GM15510 (cell line): Measurements from ENCODE around the gene KCNC4.

ENCODE experiments used
- POLR2A ChIP-seq: IDR thresholded peaks from 3 replicates; pipeline ENCODE4 v1.6.1; 2011; ENCODE audit warnings: borderline replicate concordance; ENCODE audit not compliant: insufficient read length; ENCODE audit errors: extremely low read depth

Gene KCNC4

DNA sequence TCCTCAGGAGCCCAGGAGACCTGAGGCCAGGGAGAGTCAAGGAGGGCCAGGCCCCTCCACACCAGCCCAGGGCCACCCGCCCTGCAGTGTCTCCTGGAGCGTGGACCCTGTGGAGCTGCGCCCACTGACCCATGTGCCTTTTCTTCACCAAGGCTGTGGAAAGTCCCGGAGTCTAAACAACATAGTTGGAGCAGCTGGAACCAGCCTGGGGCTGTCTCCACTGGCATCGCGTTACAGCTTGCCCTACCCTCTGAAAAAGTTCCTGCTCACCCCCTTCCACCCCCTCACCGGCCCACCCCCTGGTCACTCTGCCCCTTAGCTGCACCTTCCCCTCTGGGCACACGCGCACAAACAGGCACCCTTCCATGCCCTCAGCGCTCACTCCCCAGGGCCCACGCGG is 18.3 kb downstream of the KCNC4 start:
- TF ChIP-seq POLR2A, result no peak

DNA sequence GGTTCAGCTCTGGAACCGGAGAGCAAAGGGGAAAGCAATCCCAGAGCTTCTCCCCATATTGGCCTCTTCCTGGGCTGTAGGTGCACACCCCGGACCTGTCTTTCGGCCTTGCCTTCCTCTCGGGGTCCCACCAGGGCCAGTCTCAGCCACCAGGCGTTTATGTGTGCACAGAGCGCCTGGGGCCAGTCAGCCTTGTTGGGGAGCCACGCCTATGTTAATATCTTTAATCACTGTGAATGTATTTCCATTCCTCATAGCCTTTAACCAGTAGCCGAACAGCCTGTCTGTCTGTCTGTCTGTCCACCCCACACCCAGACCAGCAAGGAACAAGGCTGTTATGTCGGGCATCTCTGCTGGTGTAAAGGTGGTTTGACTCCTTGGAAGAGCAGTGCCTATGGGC is 18.8 kb downstream of the KCNC4 start:
- no peak for TF ChIP-seq POLR2A

DNA sequence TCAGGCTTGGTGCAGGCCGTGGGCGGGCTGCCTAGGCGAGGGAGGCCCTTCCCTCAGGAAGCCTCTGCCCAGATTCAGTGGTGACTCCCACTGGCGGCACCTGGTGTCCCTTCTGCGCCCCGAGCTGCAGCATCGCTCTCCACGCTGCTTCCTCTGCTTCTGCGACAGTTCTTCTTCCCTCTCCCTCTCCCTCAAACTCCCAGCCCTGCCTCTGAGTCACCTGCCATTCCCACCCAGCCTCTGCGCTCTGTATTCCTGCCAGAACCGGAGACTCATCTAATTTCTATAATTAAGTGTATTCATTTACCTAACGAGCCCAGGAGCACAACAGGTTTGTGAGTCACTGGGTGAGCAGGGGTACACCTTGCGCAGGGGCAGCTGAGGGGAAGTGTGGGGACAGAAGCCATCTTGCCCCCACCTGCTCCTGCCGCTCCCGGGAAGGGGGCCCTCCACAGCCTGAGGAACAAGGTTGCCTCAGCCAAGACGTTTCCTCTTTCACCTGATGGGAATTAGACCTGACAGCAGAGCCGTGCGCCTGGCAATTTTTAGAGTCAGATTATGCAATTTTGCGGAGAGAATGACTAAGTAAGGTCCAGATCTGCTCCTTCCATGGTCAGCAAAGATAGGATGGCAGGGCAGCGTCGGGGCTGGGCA is 19.4 kb downstream of the KCNC4 start:
- TF ChIP-seq POLR2A, result no peak

DNA sequence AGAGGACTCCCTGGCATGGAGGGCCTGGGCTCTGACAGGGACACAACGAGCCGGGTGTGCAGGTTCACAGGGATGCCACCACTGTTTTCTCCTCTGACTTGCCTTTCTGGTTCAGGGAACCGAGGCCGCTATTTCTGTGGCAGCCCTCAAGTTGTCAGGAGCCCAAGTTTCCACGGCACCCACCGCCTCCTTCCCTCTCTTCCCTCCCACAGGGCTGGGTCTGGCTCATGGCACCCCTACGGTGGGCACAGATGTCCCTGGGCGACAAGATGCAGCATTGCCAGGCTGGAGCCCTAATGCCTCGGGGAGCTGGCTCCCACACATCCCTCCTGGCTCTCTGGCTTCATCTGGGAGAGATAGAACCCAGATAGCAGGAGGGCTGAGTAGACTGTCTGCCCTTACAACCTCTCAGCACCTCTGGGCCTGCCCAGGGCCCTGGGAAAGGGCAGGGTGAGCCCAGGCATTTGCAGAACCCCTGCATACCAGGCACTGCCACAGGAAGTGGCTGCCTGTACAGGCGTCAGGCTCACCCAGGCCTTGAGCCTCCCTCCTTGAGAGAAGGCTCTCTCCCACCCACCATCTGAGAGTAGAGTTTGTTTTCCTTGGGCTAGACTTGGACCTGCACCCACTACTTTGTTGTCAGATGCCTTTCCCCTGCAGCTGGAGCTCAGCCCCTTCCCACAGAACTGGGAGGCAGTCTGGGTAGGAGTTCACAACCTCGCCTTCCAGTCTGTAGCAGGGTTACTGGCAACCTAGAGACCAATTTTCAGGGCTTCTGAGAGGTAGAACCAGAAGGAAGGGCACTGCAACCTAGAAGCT is 20.5 kb downstream of the KCNC4 start:
- no peak for TF ChIP-seq POLR2A

DNA sequence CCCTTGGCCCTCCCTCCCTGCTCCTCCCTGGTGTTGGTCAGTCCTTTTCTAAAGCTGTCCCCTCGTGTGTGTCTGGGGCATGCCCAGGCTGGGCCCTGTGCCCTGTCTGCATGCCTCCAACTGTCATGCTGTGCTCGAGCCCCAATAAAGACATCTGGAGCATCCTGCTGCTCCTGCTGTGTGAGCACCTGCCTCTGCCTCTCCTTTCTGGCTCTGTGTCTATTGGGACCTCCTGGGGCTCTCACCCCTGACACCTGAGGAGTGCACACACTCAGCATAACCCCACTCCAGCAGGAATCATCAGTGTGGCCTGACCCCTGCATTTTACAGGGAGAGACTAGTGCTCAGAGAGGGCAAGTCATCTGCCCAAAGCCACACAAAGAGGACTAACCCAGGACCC is 23.7 kb downstream of the KCNC4 start:
- TF ChIP-seq POLR2A, result no peak

DNA sequence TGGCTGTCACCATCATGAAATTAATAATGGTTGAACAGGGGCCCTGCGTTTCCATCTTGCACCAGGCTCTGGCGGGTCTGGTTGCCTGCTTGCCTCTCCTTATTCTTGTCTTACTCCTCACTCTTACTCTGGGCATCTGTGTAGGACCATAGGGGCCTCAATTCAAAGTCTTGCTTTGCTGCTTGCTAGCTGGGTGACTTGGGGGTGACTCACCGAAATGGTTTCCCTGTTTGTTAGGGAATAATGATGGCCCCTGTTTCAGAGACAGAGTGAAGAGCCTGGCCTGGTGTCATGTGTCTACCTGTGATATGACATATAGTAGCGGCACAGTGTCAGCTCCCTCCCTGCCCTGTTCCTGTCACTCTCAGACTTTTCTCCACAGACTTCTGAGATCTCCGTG is 24.6 kb downstream of the KCNC4 start:
- no peak for TF ChIP-seq POLR2A

DNA sequence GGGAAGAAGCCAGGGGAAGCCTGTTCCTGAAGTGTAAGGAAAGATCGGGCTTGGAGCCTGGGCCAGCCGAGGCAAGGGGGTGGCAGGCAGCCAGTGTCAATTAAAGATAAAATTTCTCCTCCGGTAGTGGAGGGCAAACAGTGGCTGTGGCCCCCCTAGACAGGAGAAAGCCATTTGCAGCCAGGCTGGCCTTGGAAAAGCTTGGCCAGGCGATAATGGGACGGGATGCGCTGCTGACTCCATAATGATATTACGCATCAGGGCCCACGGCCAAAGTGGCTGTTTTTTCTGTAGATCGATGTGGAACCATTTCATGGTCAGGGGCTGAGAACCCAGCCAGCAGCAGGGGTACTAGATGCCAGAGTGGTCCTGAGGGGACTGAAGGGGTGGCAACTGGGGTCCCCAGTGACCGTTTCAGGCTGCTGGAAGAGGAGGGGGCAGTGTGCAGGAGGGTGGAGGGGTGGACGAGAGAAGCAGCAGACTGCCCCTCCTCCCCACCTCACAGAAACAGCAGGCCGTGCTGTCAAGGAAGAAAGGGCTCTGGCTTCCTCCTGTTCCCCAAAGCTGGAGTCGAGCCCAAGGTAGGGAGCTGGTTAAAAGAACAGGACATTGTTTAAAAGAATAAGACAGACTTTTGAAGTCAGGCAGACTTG is 25.2 kb downstream of the KCNC4 start:
- no peak for TF ChIP-seq POLR2A

DNA sequence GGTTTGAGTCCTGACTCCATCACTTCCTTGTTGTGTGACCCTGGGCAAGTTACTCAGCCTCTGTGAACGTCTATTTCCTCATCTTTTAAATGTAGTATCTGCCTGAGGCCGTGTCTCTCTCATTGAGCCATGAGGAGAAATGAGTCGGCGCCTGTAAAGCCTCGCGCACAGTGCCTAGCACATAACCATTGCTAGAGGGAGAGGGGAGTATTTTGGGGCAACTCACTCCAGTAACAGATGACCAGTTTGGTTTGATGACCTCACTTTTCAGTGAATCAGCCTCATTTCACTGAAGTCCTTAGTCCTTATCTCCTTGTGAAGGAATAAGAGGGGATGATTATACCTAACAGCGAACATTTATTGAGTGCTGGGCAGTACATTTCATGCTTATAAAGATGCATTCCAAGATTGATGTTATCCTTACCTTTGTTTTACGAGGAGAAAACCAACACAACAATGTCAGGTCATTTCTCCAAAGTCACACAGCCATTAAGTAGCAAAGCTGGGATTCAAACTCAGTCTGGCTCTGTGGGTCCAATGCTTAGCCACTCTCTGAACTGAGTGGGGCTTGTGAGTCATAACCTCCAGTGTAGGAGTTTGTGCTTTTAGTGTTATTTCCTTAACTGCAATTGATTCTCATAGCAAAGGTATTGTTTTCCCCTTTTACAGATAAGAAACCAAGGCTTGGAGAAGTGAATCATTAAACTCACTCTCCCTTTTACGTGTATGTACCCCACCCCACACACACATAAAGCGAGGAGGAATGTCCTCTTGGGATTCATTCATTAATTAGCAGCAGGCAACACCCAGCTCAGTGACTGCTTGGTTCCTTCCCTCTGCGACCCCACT is 25.9 kb downstream of the KCNC4 start:
- no peak for TF ChIP-seq POLR2A

DNA sequence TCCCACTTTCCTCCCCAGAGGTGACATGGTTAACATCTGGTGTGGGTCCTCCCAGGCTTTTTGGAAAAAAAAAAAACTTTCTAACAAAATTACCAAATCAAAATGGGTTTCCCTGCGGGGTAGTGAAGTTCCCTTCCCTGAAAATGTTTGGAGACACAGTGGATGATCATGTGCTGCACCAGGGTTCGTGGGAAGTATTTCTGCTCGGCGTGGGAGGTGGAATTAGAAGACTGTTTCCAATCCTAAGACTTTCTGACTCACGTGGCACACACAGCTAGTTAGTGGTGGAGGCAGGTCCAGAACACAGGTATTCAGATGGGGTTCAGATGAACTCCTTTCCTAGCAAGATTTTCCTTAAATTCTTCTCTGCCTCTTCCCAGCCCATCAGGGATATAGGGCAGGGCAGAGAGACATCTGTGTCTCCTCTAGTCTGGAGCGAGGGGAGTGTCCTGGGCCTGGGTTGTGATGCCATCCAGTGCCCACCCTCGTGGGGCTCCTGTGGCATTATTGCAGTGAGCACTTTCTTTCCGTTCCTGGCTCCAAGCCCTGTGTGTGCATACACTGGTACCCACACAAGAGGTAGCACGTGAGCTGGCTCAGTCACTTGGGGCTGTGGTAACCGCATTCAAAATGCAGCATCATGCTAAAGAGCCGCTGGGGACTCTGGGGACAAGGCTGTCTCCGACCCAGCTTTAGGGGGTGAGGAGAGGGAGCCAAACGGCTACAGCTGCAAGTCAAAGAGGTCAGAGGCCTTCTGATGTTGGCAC is 27.5 kb downstream of the KCNC4 start:
- no peak for TF ChIP-seq POLR2A

DNA sequence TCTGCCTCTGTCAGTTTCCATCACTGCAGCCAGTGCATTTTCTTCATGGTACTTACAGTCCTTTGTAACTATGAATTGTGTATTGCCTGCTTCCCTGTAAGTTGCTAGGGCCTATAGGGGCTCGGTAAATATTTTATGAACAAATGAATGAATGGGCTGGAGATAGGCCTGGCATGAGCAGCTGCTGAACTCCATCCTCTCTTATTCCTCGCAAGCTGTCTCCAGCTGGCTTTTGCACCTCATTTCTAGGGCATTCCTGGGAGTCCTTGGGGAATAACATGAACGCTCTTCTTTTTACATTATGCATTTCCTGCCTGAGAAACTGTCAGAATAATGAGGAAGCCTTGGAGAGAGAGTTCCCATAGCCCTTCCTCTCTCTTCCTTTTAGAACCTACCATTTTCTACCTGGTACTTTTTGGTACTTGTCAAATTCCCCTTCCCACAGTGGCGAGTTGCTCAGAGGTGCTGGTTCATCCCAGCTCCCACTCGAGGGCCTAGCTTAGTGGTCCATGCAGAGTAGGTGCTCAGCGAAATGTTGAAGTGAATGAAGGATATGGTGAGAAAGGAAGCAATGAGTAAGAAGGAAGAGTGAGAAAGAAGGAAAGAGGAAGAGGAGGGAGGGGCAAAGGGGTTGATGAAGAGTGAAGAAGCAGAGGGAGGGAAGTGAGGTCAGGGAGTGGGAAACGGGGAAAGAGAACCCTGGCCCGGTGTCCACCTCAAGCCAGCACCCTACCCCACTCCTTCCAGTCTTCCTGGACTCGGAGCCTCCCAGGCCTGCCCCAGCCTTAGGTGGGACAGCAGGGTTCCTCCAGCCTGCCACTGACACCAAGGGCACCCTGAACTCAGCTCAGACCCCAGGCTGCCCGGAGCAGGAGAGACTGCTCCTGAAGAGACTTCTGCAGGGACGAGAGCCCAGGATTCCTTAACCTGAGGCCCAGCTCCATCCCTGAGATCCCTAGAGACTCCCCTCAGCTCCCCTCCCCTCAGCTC is 29.6 kb downstream of the KCNC4 start:
- TF ChIP-seq POLR2A, result no peak

DNA sequence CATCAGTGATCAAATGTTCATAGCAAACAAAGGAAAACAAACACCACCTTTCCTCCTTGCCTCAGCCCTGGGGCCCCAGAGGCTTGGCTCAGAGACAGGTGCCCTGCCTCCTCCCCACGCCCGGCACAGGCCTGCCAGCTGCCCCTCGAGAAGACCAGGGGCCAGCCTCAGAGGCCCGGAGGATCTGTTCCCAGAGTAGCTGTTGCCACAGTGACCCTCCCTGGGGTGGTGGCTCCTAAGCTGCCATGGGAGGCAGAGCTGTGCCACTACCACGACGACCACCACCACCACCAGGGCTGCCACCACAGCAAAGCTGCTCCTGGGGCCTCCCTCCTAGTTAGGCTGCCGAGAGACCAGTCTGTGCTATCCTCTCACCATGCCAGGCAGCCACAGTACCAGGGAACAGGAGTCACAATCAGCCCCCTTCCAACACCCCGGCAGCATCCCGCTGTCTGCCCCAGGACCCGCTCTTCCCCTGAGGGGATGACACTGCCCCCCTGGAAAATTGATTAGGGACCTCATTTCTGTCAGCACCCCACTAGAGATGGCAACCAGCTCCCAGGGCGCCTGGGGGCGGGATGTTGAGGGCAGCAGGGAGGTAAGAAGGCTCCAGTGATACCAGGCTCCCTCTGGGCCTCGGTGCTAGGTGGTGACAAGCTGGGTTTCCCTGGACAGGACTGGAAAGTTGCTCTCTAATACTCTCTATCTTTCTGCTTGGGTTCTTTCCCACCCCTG is 30.5 kb downstream of the KCNC4 start:
- no peak for TF ChIP-seq POLR2A

DNA sequence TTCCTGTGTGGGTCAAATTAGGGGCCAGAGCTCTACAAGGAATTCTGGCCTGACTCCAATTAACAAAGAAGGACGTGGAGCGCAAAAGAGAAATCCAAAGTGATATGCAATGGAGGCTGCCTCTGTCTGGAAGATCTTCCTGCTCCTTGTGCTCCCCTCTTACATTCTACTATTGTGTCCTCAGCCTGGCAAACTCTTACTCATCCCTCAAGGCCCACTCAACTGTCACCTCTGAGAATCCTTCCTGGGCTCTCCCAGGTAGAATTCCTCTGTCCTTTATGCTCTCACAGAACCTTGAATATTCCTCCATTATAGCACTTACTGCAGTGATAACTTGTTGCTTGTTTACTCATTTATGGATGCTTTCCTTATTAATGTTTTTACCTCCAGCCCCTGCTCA is 31.4 kb downstream of the KCNC4 start:
- TF ChIP-seq POLR2A, result no peak

DNA sequence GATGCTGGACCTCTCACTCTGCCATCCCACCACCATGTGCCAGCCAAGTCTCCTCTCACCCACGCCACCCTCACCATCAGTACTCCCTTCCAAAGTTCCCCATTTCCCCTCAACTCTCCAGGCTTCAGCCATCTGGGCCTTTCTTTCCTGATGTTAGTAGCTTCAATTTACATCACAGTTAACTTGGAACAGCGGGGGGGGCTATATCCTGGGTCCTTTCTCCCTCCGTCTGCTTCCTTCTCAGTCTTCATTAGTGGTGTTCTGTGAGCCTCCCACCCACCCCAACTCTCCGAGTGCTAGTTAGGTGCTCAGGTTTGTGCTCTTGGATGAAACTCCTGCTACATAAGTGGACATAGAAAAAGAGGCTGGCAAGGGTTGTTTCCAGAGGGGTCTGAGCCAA is 31.9 kb downstream of the KCNC4 start:
- TF ChIP-seq POLR2A, result no peak

DNA sequence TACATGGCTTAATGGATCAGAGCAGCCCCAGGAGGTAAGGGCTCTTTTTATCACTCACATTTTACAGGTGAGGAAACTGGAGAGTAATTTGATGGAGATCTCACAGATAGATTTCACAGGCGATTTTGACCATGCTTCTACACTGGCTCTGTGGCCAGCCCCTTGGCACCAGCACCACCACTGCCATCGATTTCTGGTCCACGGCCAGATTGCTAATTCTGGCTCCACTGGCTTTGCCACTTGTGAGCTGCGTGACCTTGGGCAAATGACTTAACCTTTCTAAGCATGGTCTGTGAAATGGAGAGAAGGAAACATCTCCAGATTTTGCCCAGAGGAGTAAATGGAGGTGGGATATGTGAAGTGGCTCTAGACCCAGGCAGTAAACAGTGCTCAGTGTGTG is 32.6 kb downstream of the KCNC4 start:
- TF ChIP-seq POLR2A, result no peak
